OCI-LY1 (cell line): ENCODE measurements around the gene C10orf67.

Source experiments
- EZH2 ChIP-seq: fragments of 200-600 bp; sonication (generic), shearing (Covaris generic); IDR thresholded peaks from 2 replicates; pipeline ENCODE4 v1.8.0; 2017; ENCODE audit warnings: borderline replicate concordance, mixed run types, mild to moderate bottlenecking, antibody characterized with exemption, low read length, moderate library complexity, mixed read lengths
- TF ChIP-seq, protein P1 (sequence below): fragments of 200-600 bp; sonication (generic), shearing (Covaris generic); IDR thresholded peaks from 2 replicates; pipeline ENCODE4 v1.5.1; 2017; ENCODE audit warnings: mild to moderate bottlenecking, antibody characterized with exemption, low read length, moderate library complexity, mixed read lengths

DNA sequence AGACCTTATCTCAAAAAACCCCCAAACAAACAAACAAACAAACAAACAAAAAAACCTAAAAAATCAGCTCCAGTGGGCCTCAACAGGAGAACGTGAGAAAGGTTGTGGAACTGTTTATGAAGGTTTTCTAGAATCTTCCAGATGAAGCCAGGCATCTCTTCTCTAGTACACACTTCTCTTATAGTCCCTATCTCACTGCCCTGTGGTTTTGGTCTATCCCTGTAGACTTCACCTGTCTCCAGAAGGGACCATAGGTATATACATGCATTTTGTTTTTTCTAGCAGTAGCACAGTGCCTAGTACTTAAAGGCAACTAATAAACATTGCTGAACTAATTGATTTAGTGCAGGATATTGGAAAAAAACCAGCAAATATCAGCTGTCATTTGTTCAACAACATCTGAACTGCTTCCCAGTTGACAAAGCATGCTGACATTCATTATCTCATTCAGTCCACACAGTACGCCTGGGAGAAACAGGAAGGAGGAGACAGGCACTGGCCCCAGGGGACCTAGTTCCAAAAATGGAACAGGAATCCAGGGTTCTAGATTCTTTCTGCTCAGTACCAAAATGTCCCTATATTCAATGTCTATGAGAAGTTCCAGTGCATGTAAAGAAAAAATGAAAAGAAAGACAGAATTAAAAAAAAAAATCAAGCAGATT is 59.8 kb downstream of the C10orf67 start:
- no peak for TF ChIP-seq EZH2
- TF ChIP-seq, protein P1, sequence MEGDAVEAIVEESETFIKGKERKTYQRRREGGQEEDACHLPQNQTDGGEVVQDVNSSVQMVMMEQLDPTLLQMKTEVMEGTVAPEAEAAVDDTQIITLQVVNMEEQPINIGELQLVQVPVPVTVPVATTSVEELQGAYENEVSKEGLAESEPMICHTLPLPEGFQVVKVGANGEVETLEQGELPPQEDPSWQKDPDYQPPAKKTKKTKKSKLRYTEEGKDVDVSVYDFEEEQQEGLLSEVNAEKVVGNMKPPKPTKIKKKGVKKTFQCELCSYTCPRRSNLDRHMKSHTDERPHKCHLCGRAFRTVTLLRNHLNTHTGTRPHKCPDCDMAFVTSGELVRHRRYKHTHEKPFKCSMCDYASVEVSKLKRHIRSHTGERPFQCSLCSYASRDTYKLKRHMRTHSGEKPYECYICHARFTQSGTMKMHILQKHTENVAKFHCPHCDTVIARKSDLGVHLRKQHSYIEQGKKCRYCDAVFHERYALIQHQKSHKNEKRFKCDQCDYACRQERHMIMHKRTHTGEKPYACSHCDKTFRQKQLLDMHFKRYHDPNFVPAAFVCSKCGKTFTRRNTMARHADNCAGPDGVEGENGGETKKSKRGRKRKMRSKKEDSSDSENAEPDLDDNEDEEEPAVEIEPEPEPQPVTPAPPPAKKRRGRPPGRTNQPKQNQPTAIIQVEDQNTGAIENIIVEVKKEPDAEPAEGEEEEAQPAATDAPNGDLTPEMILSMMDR = no peak
